NCI-H2196 treated with DMSO at 0.1 percent for 48 hours (cell line): ENCODE measurements around the gene CFAP45.

Experiments used
- DNase-seq: peaks from one replicate; lab custom pipeline; 2025; ENCODE audit not compliant: unreplicated experiment; lab: John Stamatoyannopoulos, UW

CFAP45 gene

DNA sequence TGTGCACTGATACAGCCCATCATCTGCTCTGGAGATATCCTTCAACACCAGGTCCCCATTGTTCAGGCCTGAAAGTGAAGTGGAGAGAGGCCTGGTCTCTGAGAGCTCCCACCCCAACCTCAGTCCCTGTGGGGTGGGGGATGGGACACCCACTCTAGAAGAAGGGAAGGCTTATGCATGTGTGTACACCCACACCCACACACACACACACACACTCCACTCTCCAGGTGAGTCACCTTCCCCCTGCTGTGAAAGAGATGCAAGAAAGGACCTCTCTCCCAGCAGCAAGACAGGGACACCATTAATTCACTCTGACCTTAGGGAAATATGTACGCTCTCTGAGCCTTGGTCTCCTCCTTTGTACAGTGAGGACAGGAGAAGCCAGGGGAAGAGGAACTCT lies 43.4 kb downstream of the CFAP45 start:
- DNase-seq: no peak

DNA sequence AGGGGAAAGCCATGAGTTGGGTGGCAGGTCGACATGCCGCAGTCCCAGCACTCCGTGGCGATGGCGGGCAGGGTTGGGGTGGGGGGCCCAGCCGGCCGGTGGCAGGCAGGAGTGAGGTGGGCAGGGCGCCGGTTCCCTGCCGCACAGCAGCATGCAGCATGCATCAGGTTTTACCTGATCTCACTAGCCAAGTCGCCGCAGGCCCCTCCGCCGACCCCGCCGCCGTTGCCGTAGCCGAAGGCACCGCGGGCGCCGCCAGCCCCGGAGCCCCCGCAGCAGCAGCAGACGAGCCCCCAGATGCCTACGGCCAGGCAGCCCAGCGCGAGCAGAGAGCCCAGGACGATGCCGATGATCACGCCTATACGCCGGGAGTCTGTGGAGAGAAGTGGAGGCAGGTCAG lies 44.3 kb downstream of the CFAP45 start:
- DNase-seq: no peak

DNA sequence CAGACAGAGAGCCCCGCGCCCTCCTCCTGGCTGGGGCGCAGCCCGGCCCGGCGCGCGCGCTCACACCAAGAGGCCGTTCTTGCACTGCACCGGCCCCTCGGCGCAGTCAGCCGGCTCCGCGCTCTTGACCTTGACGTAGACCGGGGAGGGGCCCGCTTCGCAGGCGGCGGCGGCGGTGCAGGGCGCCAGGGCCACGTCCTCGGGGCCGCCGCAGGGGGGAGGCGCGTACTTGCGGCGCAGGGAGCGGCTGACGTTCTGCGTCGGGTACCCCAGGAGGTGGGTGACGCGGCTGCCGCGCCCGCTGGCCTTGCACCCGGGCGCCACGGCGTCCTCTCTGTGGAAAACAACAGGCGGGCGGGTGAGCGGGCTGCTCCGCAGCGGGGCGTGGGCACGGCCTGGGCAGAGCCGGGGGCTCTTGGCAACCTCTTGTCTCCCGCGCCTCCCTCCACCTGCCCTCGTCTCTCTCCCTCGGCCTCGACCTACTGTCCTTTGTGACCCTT lies 45.2 kb downstream of the CFAP45 start:
- DNase-seq: peak; percentile 70

- peak; percentile 67 for DNase-seq
Measured at GRCh38 chr1:159854116-159854692, 45.8 kb downstream of the CFAP45 start.

DNA sequence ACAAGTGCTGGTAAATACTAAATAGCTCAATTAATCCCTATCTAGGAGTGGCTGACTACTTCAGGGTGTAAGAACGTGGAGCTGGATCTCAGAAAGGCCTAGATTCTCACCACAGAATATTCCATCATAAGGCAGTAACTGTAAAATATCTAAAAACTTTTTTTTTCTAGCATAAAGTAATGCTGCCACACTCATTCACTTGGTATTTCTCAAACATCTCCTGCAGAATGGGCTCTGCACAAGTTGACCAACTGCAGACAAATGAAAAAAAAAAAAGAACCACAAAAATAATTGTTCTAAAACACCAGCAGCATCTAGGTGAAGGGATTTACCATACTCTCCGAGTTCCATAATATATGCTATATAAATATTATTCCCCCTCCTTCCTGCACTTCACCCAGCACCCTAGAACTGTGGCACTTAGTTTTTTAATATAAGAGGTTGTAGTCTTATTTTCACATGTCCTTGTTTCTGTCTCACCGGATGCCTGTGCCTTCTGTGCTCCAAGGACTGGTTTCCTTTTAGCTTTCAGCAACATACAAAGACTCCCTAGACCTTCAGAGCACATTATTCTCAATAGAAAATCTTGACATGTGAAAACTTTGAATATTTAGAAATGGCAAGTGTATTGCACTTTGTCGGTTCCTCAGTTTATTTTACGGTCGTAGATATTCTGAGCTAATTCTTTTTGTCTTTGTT lies 46.4 kb downstream of the CFAP45 start:
- no peak for DNase-seq

GRCh38 chr1:159851407-159851806 lies 48.6 kb downstream of the CFAP45 start:
- no peak for DNase-seq

GRCh38 chr1:159849626-159850366 lies 50.2 kb downstream of the CFAP45 start:
- DNase-seq: no peak

DNA sequence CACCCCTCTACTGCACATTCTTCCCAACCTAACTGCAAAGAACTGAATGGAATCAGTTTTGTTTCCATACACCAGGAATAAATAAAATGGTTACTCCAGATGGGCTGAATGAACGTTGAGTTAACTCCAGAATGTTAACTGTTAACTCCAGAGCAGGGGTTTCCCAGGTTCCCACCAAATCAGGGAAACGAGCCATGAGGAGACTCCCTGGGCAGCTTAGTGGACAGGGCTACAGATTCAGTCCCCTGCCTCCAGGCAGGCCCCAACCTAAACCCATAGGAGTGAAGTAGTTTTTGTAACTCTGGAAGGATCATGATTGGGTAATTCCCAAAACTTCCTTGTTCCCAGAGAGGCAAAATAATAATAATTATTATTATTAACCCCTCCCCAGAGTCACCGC lies 51.6 kb downstream of the CFAP45 start:
- no peak for DNase-seq

DNA sequence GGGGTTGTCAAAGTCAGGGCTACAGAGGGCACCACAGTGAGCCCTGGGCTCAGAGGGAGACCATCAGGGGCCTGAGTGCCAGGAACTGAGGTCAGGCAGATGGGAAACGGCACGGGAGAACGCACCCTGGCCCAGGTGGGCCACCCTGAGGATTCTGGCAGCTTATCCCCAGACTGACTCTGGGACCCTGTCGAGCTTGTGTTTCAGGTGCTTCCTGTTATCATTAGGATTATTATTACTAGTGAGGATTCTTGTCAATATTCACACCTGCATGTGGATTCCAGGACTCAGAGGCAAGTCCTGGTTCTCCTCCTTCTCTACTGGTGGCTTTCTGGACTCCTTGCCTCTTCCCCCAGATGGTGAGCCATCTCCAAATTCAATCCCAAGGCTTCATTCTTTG lies 52.7 kb downstream of the CFAP45 start:
- DNase-seq: no peak

DNA sequence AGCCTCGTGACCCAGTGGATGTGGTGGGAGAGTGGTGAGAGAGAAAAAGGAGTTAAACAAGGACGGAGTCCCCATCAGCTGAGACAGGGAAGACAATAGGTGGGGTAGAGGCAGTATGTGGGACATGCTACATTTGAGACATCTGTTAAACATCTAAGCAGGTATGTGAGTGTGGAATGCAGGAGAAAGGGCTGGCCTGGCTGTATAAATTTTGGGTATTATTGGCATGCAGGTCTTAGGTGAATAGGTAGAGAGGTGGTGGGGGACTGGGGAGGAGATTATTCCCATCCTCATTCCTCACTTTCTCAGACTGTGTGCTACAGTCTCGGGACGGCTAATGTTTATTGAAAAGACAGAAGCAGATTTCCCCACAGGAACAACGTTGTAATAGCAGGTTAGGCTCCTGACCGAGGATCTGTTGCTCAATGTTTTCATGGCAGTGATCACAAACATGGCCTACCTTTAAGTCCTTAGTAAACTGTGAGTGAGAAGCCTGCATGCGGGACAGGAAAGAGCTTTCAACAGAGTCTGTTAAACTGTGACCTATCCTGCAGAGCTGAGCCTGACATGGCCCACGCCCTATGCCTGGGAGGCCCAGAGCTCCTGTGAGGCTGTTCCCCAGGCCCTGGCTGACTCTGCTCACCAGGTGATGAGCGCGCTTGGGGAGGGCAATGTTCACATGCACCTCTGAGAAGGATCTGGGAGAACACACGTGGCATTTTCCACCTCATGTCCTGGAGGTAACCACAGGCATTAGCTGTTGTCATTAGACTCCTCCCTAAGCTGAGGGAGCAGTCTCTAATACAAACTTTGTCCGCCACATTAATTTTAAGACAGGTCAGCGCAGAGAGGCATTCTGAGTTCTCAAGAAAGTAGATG lies 54.0 kb downstream of the CFAP45 start:
- DNase-seq: no peak

GRCh38 chr1:159843459-159843858 lies 56.5 kb downstream of the CFAP45 start:
- DNase-seq: no peak

- no peak for DNase-seq
Measured at GRCh38 chr1:159841749-159842148, 58.2 kb downstream of the CFAP45 start.

- DNase-seq: no peak
Measured at GRCh38 chr1:159839116-159839849, 60.7 kb downstream of the CFAP45 start.

DNA sequence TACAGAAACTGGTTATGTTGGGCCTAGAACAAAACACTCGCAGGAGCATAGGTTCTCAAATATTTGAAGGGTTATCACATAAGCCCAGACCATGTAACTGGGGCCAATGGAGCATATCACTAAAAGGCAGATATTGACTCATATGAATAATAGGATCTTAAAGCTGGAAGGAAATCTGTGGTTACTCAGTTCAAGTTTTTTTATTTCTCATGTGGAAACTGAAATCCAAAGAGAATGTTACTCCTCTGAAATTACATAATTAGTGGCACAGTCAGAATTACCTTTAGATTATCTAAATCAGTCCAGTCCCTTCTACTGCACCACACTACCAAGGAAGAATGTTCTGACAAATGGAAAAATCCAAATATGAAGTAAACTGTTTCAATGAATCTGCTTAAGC lies 61.2 kb downstream of the CFAP45 start:
- no peak for DNase-seq

DNA sequence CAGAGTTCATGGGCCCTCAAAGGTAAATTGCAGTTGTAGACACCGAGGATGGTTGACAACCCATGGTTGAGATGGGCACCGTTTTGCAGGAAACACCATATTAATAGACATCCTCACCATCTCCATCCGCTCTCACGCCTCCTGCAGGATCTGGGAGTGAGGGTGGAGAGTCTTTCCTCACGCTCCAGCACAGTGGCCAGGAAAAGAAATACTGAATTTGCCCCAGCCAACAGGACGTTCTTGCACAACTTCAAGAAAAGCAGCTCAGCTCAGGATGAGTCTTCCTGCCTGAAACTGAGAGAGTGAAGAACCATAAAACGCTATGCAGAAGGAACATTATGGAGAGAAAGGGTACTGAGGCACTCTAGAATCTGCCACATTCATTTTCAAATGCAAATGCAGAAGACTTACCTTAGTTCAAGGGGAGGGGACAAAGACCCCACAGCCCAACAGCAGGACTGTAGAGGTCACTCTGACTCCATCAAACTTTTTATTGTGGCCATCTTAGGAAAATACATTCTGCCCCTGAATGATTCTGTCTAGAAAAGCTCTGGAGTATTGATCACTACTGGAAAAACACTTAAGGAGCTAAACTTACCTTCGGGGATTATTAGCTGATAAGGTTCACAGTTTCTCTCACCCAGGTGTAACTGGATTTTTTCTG lies 64.0 kb downstream of the CFAP45 start:
- DNase-seq: no peak

- no peak for DNase-seq
Measured at GRCh38 chr1:159835356-159835755, 64.6 kb downstream of the CFAP45 start.

GRCh38 chr1:159832309-159832708 lies 67.7 kb downstream of the CFAP45 start:
- DNase-seq: no peak

DNA sequence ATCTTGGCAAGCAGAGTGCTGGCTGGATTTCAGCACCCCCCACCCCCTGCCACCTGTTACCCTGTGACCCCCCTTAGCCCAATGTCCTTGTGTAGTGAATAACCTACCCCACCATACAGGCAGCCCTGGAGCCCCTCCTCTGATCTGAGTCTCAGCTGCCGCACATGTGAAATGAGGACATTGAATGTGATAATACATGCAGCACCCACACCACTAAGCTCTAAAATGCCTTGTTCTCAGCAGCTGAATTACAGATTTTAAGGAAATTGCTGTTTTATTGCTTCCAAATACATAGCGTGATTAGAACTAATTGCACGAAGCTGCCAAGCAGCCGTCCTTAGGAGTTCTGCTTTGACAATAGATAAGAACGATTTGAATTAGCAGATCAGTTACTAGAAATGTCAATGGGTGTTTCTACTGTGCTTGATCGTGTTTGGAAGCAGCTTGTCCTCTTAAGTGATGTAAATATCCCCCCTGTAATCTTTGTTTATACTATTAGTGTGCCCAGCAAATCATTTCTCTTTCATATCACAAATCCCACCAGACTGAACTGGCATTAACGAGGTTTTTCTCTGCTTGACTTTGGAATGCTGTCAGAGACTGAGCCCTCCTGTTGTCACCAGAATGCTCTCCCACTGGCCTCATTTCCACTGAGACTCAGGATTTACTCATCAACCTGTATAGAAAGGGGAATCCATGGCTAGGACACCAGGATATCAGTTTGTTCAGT lies 68.4 kb downstream of the CFAP45 start:
- DNase-seq: no peak

GRCh38 chr1:159830722-159831121 lies 69.2 kb downstream of the CFAP45 start:
- no peak for DNase-seq
